Measurements from ENCODE around the gene AGPAT1.

AGPAT1 gene

DNA sequence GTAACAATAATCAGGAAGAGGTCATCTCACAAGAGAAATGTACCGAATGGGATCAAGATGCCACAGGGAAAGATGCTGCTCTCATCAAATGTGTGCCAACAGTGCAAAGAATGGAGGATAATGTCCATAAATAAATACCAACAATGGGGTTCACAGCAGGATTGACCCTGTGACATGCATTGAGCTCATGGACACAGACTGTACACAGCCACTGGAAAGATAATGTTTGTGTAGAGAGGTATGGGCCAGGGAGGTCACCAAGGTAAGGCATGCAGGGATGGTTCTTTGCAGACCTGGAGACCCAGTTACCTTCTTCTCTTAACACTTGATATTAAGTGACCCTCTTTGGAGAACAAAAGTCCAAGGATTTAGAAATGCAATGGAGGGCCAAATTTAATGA, 1.5 kb downstream of the AGPAT1 start:
- H3K4me3 ChIP-seq (ENCODE audit: low read depth, low read length) = peak overlapping the region; percentile 99
- DNase-seq (ENCODE audit: low read depth) = no peak

DNA sequence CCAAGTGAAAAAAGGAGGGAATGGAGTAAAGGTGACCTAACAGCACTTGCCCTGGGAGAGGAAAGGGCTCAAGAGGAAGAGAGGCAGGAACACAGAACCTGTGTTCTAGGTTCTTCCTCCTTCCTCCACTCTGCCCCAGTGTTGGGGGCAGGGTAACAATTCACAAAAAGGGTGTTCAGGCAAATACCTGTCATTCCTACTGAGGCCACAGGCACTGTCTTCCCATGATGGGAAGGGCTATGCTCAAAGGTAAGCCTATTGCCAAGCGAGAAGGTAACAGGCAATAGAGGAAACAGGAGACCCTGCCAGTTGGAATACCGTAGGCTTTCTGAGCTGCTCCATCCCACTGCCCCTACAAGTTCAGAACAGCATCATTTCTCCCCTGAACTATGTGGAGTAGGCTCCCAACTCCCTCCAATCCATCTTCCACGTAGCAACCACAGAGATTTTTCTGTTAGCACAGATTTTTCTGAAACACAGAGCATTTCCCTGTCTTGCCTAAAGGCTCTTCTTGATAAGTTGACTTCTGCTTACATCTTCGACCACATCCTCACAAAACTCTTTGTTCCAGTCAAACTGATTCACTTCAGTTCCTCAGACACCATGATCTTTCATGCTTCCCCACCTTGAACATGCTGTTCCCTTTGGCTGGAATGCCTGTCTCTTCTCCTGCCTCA, 2.7 kb downstream of the AGPAT1 start:
- DNase-seq (ENCODE audit: low read depth) = no peak

DNA sequence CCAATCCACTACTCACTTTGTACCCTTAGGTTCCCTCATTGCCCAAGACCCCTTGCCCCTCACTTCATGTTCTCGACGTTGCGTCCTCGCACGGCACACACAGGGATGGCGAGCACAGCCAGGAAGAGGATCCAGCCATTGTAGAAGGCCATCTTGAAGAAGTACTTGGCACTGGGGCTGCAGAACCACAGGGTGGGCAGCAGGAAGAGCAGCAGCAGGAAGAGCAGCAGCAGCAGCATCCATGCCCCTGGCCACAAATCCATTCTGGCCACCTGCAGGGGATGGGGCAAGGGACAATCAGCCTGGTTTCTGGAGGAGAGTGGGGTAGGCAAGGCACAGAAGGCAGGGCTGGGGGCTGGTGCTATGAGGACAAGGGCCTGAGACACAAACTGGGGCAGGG, 4.7 kb downstream of the AGPAT1 start:
- no peak for DNase-seq (ENCODE audit: low read depth)
- no peak overlapping the region for H3K4me3 ChIP-seq (ENCODE audit: low read depth, low read length)

More for the DNA sequence above, 2.7 kb downstream of the AGPAT1 start:
- no peak overlapping the region for H3K4me3 ChIP-seq (ENCODE audit: low read depth, low read length)

DNA sequence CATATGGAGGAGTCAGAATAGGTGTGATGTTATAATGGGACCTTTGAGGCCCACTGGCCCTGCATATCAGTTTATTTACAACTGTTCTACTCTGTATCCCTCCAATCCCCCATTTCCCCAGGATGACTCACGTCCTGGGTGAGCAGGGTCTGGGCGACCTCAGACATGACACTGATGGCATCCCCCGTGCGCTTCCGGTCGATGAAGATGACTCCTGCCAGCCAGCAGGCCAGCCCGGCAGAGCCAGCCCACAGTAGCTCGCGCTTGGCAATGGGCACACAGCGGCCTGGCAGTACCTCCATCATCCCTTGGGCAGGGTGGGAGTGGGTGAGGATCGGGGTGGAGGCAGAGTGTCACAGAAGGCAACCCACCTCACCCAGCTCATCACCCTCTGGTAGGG, 5.6 kb downstream of the AGPAT1 start:
- DNase-seq (ENCODE audit: low read depth) = no peak
- no peak overlapping the region for H3K4me3 ChIP-seq (ENCODE audit: low read depth, low read length)

DNA sequence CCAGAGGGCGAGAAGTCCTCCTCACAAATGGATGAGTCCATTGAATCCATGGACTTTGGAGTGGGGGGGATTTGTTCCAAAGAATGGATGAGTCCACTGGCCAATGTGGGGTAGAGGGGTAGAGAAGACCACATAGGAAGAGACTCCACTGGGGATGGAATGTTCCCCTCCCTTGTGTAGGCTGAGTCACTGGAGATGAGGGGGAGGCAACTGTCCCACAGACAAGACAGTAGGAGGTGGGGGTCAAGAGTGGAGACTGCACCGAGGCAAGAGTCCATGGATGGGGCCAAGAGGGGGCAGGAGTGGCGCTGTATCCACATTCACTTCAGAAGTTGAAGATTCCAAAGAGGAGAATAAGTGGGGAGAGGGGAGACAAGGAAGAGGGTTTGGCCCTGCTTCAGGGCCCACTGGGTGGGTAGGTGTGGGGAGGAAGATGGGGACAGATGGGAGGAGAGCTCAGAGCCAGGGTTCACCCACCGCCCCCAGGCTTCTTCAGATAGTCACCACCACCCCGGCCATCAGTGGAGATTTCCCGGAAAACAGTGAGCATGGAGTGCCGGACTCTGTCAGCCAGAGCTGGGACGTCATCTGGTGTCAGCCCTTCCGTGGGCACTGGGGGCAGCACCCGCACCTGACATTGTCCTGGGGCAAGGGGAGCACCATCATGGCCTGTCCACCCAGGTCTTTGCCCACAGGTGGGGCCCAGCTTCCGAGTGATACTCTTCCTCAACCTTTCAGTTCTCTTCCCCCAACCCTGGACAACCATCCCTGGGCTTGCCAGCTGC, 6.9 kb downstream of the AGPAT1 start:
- DNase-seq (ENCODE audit: low read depth) = no peak
- H3K4me3 ChIP-seq (ENCODE audit: low read depth, low read length) = no peak overlapping the region

DNA sequence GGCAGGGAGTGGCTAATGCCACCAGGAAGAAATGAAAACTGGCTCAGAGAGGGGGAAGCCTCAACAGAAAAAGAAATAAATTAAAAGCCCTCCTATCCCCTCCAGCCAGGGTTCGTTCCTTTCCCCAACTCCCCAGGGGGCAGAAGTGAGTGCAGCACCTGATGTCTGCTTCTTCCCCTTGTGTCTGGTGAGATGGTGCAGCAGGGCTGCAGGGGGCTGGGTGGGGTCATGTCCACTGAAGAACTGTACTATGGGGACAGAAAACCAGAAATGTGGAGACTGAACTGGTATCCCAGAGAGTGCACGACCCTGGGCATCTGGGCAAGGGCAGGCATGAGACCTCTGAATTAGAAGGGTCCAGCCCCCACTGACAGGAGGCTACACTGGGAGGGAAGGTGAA, 7.5 kb downstream of the AGPAT1 start:
- no peak overlapping the region for H3K4me3 ChIP-seq (ENCODE audit: low read depth, low read length)

DNA sequence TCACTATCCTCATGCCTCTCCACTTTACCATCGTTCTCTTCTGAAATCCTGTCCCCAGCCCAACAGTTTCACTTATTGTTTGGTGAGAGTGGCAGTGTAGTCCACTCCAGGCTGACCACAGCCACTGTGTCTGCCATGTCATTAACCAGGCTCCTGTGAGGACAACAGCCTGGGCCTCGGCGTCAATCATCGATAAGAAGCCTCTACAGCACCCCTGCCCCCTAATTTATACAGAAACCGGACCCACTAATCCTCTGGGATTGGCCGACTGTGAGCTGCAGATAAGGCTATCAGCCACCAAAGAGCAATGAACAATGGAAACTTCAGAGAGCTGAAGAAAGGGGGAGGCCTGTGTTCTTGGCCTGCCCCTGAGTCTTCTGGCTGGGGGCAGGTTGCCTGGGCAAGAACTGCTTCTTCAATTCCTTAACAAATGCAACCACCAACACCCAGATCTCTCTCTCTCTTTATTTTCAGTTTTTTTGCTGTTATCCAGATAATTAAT, 8.1 kb downstream of the AGPAT1 start:
- H3K4me3 ChIP-seq (ENCODE audit: low read depth, low read length) = no peak overlapping the region
- DNase-seq (ENCODE audit: low read depth) = no peak

More for the DNA sequence above, 7.5 kb downstream of the AGPAT1 start:
- no peak for DNase-seq (ENCODE audit: low read depth)

DNA sequence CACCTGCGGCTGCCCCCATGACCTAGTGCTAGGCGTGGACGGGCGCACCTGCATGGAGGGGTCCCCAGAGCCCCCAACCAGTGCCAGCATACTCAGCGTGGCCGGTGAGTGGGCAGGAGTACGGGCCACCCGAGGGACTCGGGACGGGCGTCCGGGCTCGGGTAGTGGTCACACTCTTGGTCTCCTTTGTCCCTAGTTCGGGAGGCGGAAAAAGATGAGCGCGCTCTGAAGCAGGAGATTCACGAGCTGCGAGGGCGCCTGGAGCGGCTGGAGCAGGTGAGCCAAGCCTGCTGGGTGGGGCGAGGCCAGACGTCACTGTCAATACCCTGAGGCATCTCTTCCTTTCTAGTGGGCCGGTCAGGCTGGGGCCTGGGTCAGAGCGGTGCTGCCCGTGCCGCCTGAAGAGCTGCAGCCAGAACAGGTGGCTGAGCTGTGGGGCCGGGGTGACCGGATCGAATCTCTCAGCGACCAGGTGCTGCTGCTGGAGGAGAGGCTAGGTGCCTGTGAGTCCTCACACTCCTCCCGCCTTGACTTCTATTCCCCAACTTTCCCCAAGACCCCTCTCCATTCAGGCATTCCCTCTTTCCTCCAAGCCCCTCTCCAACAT, 8.6 kb downstream of the AGPAT1 start:
- no peak overlapping the region for H3K4me3 ChIP-seq (ENCODE audit: low read depth, low read length)
- DNase-seq (ENCODE audit: low read depth) = no peak

DNA sequence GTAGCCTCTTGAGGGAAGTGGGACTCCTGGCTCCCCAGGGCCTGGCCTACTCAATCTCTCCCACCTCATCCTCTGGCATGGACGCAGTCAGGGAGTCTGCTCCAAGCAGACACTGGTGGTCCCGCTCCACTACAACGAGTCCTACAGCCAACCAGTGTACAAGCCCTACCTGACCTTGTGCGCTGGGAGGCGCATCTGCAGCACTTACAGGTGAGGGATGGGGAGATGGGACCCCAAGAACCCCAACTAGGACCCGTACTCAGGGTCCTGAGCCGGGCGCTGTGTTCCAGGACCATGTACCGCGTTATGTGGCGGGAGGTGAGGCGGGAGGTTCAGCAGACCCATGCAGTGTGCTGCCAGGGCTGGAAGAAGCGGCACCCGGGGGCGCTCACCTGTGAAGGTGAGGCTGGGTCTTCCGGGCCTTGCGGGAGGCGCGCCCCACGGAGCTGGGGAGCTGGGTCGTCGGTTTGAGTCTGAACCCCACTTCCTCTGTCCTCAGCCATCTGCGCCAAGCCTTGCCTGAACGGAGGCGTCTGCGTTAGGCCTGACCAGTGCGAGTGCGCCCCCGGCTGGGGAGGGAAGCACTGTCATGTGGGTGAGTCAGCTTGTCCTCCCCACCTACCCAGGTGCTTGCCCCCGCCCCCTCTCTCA, 9.3 kb downstream of the AGPAT1 start:
- no peak overlapping the region for H3K4me3 ChIP-seq (ENCODE audit: low read depth, low read length)
- DNase-seq (ENCODE audit: low read depth) = no peak

DNA sequence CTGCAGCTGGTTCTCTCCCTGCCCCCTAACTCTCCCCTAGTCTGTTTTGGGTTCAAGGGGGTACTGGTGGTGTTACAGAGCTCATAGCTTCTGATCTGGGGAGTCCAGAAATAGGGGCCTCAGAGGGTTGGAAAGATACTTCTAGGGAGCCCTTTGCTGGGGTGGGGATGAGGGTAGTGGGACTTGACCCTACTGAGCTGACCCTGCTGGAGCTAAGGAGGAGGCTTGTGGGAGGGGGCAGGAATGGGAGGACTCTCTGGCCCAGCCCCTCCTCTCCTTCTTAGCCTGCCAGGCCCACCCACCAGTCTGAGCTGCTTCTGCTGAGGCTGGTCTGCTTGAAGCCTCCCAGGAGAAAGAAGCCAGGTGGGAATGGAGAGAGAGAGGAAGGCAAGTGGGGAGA, 11.6 kb downstream of the AGPAT1 start, which contains the start of gene EGFL8:
TSS of gene EGFL8 (plus strand) at position 301 of the 400 bp plus-strand sequence. CDS start 1,571 bp downstream, outside the sequence.
- no peak for DNase-seq (ENCODE audit: low read depth)
- H3K4me3 ChIP-seq (ENCODE audit: low read depth, low read length) = no peak within 1 kb of the TSS

DNA sequence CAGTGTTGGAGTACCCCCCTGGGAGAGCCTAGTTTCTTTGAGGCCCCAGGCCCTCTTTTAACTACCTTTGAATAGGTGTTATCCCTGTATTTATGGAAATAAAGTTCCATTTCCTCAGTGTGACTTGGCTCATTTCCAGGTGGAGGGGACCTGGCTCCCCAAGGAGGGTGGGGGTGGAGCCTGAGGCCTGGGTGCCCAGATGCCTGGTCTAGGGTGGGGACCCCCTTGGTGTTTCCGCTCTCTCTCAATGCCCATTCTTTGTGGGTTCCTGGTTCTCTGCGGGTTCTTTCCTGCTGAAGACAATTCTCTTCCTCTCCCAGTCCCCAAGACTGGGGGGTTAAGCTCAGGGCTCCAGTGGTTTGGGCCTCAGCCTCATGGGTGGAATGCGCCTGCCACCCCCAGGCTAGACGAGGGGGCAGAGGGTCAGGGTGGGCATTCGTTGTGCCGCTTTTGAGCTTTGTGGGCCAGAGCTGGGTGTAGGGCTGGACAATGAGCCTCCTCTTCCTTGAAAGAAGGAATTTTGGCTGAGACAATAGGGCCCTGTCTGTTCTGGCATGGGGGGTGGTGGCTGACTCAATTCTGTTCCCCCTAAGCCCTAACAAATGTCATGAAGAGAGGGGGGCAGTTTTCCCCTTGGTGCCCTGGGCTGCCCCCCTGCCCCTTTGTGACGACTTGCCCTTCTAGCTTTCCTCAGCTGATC, 12.2 kb downstream of the AGPAT1 start:
- no peak overlapping the region for H3K4me3 ChIP-seq (ENCODE audit: low read depth, low read length)
- DNase-seq (ENCODE audit: low read depth) = no peak

DNA sequence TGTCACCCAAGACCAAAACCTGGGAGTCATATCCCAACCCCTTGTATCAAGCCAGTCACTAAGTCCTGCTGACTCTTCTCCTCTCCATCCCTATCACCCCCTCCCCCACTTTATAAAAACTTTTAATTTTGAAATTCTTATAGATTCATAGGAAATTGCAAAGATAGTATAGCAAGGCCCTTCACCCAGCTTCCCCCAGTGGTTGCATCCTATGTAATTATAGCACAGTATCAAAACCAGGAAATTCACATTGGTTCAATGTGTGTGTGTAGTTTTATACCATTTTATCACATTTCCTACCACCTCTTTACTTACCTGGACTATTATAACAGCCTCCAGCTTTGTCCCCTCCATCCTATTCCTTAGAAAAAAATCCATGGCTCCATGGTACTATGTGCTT, 17.8 kb downstream of the AGPAT1 start:
- H3K4me3 ChIP-seq (ENCODE audit: low read depth, low read length) = no peak overlapping the region
- DNase-seq (ENCODE audit: low read depth) = no peak

DNA sequence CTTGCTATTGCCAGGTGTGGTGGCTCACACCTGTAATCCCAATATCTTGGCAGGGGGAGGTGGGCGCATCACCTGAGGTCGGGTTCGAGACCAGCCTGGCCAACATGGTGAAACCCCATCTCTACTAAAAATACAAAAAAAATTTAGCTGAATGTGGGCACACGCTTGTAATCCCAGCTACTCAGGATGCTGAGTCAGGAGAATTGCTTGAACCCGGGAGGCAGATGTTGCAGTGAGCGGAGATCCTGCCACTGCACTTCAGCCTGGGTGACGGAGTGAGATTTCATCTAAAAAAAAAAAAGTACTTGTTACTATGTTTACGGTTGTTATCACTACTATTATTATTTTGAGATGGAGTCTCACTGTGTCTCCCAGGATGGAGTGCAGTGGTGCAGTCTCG, 19.0 kb downstream of the AGPAT1 start:
- no peak for DNase-seq (ENCODE audit: low read depth)
- no peak overlapping the region for H3K4me3 ChIP-seq (ENCODE audit: low read depth, low read length)

DNA sequence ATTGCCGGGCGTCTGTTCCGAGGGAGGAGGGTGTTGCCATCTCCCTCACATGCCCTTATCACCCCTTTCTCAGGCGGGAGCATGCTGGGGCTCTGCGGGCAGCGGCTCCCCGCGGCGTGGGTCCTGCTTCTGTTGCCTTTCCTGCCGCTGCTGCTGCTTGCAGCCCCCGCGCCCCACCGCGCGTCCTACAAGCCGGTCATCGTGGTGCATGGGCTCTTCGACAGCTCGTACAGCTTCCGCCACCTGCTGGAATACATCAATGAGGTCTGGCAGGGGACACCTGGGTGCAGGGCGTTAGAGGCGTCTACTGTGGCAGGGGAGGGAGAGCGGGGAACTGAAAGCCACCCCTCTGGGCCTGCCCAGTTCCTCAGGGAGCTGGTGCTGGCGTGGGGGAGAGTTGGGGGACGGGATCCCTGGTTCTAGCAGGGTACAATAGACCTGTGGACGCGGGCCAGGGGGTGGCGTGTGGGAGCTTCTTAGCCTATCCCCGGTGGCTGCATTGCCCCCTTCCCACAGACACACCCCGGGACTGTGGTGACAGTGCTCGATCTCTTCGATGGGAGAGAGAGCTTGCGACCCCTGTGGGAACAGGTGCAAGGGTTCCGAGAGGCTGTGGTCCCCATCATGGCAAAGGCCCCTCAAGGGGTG, 21.2 kb downstream of the AGPAT1 start:
- no peak for DNase-seq (ENCODE audit: low read depth)
- H3K4me3 ChIP-seq (ENCODE audit: low read depth, low read length) = peak overlapping the region; percentile 78

DNA sequence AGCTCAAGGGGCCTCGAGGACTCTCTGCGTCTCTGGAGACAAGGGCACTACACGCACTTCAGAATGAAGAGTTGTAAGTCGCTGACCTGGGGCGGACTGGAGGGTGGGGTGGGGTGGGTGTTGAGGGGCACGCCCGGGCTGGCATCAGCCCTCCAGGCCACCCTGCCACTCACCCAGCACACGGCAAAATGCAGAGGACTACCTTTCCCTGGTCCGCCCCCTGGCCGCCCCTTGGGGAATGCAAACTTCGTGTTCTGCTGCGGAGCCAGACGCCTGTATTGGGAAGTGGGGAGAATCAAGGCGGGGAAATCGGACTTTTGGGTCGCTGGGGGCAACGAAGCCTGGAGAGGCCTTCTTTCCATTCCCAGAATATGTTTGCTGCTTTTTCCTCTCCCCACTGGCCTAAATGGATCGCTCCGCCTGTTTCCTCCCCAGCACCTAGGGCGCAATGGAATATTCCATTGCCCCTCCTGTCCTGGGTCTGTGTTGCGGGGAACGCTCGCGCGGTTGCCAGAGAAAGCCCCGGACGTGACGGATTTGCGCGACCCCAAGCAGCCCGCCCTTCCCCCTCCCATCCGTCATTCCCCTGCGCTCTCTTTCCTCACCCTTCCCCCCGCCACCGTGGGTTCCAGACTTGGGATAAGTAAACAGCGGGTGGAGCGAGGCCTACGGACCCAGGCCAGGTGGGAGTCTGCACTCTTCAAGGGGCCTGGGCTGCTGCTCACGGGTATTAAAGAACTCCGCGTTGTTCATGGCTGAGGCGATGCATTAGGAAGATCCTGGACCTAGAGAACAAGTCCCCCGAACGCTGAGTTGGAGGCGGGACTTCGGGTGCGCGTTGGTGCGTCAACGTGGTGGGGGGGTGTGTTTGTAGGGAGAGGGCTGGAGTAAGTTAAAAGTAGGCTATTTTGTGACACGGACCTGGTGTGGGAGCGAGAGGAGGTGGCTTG, 22.0 kb downstream of the AGPAT1 start, which contains the start of gene PPT2:
TSS of gene PPT2 (plus strand) at position 578 of the 950 bp plus-strand sequence. CDS start 454 bp downstream, outside the sequence.
- peak within 1 kb of the TSS; percentile 78 for H3K4me3 ChIP-seq (ENCODE audit: low read depth, low read length)
- peak; percentile 88 for DNase-seq (ENCODE audit: low read depth)

DNA sequence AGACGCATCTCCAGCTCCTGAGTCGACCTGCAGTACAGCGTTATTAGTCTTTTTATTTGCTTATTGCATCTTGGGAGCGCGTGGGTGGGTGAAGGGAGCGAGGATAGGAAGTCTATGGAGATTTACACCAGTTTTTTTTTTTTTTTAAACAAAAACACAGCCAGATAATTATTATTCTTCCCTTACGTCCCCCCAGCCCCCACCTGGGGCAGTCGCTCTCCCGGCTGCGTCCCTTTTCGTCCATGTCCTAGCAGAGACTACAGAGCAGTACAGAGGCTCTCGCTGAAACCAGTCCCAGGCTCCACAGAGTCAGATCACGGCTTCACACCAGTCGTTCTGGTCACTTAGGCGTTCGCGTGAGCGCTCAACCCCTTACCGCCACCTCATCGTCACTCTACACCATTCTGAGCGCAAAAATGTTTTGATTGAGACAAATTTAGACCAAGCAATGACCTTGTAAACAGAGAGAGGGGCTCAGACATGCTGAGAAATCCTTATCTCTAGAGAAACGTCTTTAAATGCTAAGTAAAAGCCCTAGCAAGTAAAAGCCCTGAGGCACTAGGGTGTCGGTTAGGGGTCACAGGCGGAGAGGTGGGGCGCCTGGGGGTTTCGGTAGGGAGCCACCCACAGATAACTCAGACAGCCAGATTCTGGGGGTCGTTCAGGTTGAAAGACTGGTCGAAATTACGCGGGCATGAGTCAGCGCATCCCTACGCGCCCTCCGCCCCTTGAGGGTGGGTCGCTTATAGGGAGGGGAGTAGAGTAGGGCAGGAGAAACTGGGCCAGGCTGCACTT, 22.9 kb downstream of the AGPAT1 start:
- no peak for DNase-seq (ENCODE audit: low read depth)
- peak overlapping the region; percentile 78 for H3K4me3 ChIP-seq (ENCODE audit: low read depth, low read length)

Measured in skeletal muscle cell (primary cell).